ENCODE results near the gene PCP4. TPM values are rescaled to one million over a fixed set of nuclear protein-coding genes. Genes with fewer than 3 reads are reported as not detected.

Gene PCP4
- total and polyA plus RNA-seq, 10 of the 15 experiments (the other 5 are each of a cell fraction or from before 2014, with no cell fraction given) = not detected

DNA sequence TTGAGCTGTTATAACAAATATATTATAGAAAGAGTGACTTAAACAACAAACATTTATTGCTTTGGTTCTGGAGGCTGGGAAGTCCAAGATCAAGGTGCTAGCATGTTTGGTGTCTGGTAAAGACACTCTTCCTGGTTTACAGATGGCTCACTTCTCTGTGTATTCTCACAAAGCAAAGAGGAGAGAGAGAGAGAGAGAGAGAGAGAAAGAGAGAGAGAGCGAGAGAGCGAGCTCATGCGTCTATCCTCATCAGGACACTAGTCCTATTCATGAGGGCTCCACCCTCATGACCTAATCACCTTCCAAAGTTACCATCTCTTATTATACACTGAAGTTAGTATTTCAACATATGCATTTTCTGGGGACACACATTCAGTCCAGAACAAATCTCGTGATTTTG, 32.7 kb upstream of the PCP4 start:
- intact Hi-C loops (cut with micrococcal nuclease; ENCODE audit: unreplicated experiment) (no loop called here), in situ Hi-C loops (cut with MboI) (no loop called here)
- Histone ChIP-seq H3K27ac (ENCODE audit: control insufficient read depth, insufficient read depth) (no peak overlapping the region), H3K36me3 (ENCODE audit: control insufficient read depth in 2 of 2, insufficient read depth in 2 of 2, low read length in 1 of 2) (no peaks in the 10 kb centered on the region), H3K79me2 (ENCODE audit: control insufficient read depth, insufficient read depth, low read length) (no peaks in the 10 kb centered on the region), H2AFZ (ENCODE audit: control insufficient read depth, low read depth, low read length) (no peak overlapping the region), H4K20me1 (ENCODE audit: control insufficient read depth, insufficient read depth) (no peaks in the 10 kb centered on the region), H3K4me2 (ENCODE audit: control insufficient read depth, insufficient read depth) (no peak overlapping the region), H3K4me1 (ENCODE audit: control insufficient read depth, insufficient read depth, low read length) (no peaks in the 10 kb centered on the region), H3K9me3 (replicated peaks; ENCODE audit: control insufficient read depth, insufficient read depth, low read length) (no peaks in the 10 kb centered on the region), H3K27me3 (replicated peaks in 1 of 2; ENCODE audit: control insufficient read depth in 2 of 2, insufficient read depth in 2 of 2, low read length in 1 of 2) (no peaks in the 10 kb centered on the region), H3K4me3 (no peak overlapping the region), H3K9ac (ENCODE audit: control insufficient read depth, insufficient read depth, low read length) (no peak overlapping the region)
- no TSS peak for BruUV-seq (replicated peaks)
- no peak for ATAC-seq
- WGBS (ENCODE audit: insufficient coverage, insufficient replicate concordance, low lambda C conversion rate, missing lambda C conversion rate) = 7% methylated on average over 3 of the region's 4 CpGs
- FAIRE-seq = no peak
- POLR2A ChIA-PET = interaction anchor here (0.6 kb wide), 1 partner anchor 1160 kb away, joined by 4 read pairs; no protein-coding TSS in a partner anchor
- no peak for DNase-seq (ENCODE audit: low read depth, low spot score)
- no peak for TF ChIP-seq MEF2A (IDR thresholded peaks at IDR 0.05; ENCODE audit: insufficient read depth, low read depth, low read length)
- TF ChIP-seq SPI1 (IDR thresholded peaks at IDR 0.05; ENCODE audit: borderline replicate concordance, insufficient read depth, low read depth, low read length) = no peak
- TF ChIP-seq, protein P1, sequence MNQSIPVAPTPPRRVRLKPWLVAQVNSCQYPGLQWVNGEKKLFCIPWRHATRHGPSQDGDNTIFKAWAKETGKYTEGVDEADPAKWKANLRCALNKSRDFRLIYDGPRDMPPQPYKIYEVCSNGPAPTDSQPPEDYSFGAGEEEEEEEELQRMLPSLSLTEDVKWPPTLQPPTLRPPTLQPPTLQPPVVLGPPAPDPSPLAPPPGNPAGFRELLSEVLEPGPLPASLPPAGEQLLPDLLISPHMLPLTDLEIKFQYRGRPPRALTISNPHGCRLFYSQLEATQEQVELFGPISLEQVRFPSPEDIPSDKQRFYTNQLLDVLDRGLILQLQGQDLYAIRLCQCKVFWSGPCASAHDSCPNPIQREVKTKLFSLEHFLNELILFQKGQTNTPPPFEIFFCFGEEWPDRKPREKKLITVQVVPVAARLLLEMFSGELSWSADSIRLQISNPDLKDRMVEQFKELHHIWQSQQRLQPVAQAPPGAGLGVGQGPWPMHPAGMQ (IDR thresholded peaks at IDR 0.05; ENCODE audit: borderline replicate concordance) = no peak
- TF ChIP-seq, protein P2, sequence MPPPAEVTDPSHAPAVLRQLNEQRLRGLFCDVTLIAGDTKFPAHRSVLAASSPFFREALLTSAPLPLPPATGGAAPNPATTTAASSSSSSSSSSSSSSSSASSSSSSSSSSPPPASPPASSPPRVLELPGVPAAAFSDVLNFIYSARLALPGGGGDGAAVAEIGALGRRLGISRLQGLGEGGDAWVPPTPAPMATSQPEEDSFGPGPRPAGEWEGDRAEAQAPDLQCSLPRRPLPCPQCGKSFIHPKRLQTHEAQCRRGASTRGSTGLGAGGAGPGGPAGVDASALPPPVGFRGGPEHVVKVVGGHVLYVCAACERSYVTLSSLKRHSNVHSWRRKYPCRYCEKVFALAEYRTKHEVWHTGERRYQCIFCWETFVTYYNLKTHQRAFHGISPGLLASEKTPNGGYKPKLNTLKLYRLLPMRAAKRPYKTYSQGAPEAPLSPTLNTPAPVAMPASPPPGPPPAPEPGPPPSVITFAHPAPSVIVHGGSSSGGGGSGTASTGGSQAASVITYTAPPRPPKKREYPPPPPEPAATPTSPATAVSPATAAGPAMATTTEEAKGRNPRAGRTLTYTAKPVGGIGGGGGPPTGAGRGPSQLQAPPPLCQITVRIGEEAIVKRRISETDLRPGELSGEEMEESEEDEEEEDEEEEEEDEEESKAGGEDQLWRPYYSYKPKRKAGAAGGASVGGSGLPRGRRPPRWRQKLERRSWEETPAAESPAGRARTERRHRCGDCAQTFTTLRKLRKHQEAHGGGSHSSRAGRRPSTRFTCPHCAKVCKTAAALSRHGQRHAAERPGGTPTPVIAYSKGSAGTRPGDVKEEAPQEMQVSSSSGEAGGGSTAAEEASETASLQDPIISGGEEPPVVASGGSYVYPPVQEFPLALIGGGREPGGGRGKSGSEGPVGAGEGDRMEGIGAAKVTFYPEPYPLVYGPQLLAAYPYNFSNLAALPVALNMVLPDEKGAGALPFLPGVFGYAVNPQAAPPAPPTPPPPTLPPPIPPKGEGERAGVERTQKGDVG (CRISPR knock-in tag; IDR thresholded peaks at IDR 0.05) = no peak
- TF ChIP-seq, protein P3, sequence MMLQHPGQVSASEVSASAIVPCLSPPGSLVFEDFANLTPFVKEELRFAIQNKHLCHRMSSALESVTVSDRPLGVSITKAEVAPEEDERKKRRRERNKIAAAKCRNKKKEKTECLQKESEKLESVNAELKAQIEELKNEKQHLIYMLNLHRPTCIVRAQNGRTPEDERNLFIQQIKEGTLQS (IDR thresholded peaks at IDR 0.05; ENCODE audit: borderline replicate concordance, extremely low read depth, low read depth, low read length) = no peak
- TF ChIP-seq, protein P4, sequence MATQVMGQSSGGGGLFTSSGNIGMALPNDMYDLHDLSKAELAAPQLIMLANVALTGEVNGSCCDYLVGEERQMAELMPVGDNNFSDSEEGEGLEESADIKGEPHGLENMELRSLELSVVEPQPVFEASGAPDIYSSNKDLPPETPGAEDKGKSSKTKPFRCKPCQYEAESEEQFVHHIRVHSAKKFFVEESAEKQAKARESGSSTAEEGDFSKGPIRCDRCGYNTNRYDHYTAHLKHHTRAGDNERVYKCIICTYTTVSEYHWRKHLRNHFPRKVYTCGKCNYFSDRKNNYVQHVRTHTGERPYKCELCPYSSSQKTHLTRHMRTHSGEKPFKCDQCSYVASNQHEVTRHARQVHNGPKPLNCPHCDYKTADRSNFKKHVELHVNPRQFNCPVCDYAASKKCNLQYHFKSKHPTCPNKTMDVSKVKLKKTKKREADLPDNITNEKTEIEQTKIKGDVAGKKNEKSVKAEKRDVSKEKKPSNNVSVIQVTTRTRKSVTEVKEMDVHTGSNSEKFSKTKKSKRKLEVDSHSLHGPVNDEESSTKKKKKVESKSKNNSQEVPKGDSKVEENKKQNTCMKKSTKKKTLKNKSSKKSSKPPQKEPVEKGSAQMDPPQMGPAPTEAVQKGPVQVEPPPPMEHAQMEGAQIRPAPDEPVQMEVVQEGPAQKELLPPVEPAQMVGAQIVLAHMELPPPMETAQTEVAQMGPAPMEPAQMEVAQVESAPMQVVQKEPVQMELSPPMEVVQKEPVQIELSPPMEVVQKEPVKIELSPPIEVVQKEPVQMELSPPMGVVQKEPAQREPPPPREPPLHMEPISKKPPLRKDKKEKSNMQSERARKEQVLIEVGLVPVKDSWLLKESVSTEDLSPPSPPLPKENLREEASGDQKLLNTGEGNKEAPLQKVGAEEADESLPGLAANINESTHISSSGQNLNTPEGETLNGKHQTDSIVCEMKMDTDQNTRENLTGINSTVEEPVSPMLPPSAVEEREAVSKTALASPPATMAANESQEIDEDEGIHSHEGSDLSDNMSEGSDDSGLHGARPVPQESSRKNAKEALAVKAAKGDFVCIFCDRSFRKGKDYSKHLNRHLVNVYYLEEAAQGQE (IDR thresholded peaks at IDR 0.05; ENCODE audit: low read depth, low read length) = no peak
- no peak for TF ChIP-seq LARP7 (IDR thresholded peaks at IDR 0.05)
- TF ChIP-seq, protein P5, sequence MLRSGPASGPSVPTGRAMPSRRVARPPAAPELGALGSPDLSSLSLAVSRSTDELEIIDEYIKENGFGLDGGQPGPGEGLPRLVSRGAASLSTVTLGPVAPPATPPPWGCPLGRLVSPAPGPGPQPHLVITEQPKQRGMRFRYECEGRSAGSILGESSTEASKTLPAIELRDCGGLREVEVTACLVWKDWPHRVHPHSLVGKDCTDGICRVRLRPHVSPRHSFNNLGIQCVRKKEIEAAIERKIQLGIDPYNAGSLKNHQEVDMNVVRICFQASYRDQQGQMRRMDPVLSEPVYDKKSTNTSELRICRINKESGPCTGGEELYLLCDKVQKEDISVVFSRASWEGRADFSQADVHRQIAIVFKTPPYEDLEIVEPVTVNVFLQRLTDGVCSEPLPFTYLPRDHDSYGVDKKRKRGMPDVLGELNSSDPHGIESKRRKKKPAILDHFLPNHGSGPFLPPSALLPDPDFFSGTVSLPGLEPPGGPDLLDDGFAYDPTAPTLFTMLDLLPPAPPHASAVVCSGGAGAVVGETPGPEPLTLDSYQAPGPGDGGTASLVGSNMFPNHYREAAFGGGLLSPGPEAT (IDR thresholded peaks at IDR 0.05; ENCODE audit: low read depth) = no peak
- TF ChIP-seq KAT2A (conservative IDR thresholded peaks at IDR 0.05; ENCODE audit: control insufficient read depth, low read depth, low read length) = no peak
- no peak for TF ChIP-seq SMAD1 (IDR thresholded peaks at IDR 0.05; ENCODE audit: low read depth, partially characterized antibody)
- TF ChIP-seq IRF4 (IDR thresholded peaks at IDR 0.05; ENCODE audit: low read depth, low read length) = no peak
- no peak for TF ChIP-seq RCOR1 (conservative IDR thresholded peaks at IDR 0.05; ENCODE audit: low read depth, low read length)
- no peak for TF ChIP-seq SMARCA5 (IDR thresholded peaks at IDR 0.05)
- CTCF ChIA-PET = no interaction called here
- RAD21 ChIA-PET (ENCODE audit: unreplicated experiment) = no interaction called here
- SMC1A ChIA-PET (ENCODE audit: uncharacterized antibody, unreplicated experiment) = no interaction called here
